ENCODE data around the gene PRKAA1. TPM values are rescaled to one million over a fixed set of nuclear protein-coding genes. Genes with fewer than 3 reads are reported as not detected.
A peak's percentile ranks its signal among the peaks of the same experiment; 100 is the strongest.

The PRKAA1 gene
- polyA plus RNA-seq, 2 of the 4 experiments (the other 2 are of a cell fraction), result 51.5 to 107 TPM

DNA sequence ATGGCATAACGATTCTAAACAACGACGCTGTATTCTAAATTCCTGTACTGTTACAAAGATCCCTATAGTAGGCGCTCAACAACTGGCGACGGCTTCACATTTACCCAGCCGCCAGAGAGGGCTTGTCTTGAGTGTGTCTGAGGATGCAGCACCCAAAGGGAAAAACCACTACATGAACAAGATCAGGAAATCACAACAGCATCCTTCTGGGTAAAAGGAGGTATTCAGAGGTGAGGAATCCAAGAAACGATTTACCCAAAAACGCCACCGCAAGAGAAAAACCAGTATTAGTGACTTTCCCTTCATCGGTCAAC lies 43.1 kb downstream of the PRKAA1 start:
- Histone ChIP-seq H3K4me1 (peaks cover 13% of the 10 kb centered on the region), H3K9me3 (no peaks in the 10 kb centered on the region), H3K27ac (peak overlapping the region; percentile 77 to 94), H3K4me3 (peak overlapping the region; percentile 68), H3K4me2 (peak overlapping the region; percentile 82)
- POLR2A ChIA-PET, result no interaction called here
- DNase-seq (ENCODE audit: low read depth in 1 of 2, low spot score in 1 of 2), result peak; percentile 84 to 87
- FAIRE-seq, result peak; percentile 79
- 1% methylated on average over 11 of the region's 11 CpGs for WGBS (ENCODE audit: missing lambda C conversion rate)
- CTCF ChIA-PET, result interaction anchor here (0.7 to 1.7 kb wide), 7 partner anchors 16 to 219 kb away, joined by 3 to 5 read pairs (median 3); no protein-coding TSS in a partner anchor
- TF ChIP-seq, protein P1, sequence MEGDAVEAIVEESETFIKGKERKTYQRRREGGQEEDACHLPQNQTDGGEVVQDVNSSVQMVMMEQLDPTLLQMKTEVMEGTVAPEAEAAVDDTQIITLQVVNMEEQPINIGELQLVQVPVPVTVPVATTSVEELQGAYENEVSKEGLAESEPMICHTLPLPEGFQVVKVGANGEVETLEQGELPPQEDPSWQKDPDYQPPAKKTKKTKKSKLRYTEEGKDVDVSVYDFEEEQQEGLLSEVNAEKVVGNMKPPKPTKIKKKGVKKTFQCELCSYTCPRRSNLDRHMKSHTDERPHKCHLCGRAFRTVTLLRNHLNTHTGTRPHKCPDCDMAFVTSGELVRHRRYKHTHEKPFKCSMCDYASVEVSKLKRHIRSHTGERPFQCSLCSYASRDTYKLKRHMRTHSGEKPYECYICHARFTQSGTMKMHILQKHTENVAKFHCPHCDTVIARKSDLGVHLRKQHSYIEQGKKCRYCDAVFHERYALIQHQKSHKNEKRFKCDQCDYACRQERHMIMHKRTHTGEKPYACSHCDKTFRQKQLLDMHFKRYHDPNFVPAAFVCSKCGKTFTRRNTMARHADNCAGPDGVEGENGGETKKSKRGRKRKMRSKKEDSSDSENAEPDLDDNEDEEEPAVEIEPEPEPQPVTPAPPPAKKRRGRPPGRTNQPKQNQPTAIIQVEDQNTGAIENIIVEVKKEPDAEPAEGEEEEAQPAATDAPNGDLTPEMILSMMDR (IDR thresholded peaks at IDR 0.05), result peak; percentile 77
- TF ChIP-seq HOXB13 (CRISPR knock-in tag; IDR thresholded peaks at IDR 0.05; ENCODE audit: low read depth) (no peak), RAD21 (conservative IDR thresholded peaks at IDR 0.05 in 1 of 2, IDR thresholded peaks at IDR 0.05 in 1 of 2) (peak; percentile 68 to 69), BCL3 (IDR thresholded peaks at IDR 0.05) (0 out of 3 replicates have a peak, but pooled peaks have one; percentile 27), SMC3 (IDR thresholded peaks at IDR 0.05) (peak; percentile 43; the same call in 2 of the 3 replicates)
- ATAC-seq, result peak; percentile 88 to 92

GRCh38 chr5:40754381-40755092 lies 43.6 kb downstream of the PRKAA1 start:
- no peaks in the 10 kb centered on the region for H3K9me3 ChIP-seq
- peak overlapping the region; percentile 82 for H3K4me2 ChIP-seq
- peak overlapping the region; percentile 77 to 94; a peak in 4 of 6 replicates for H3K27ac ChIP-seq
- peak overlapping the region; percentile 68 for H3K4me3 ChIP-seq
- ATAC-seq (peak; percentile 0 to 2; a peak in 2 of 6 replicates), DNase-seq (ENCODE audit: low read depth in 1 of 2, low spot score in 1 of 2) (no peak), FAIRE-seq (no peak)
- ChIA-PET POLR2A (no interaction called here), CTCF (interaction anchor here (0.5 to 1.7 kb wide), 7 partner anchors 16 to 220 kb away, joined by 3 to 5 read pairs (median 3); no protein-coding TSS in a partner anchor)
- TF ChIP-seq JUNB (IDR thresholded peaks at IDR 0.05), result no peak
- TF ChIP-seq CBX2 (IDR thresholded peaks at IDR 0.05; ENCODE audit: borderline replicate concordance, low read depth), result no peak
- TF ChIP-seq, protein P2, sequence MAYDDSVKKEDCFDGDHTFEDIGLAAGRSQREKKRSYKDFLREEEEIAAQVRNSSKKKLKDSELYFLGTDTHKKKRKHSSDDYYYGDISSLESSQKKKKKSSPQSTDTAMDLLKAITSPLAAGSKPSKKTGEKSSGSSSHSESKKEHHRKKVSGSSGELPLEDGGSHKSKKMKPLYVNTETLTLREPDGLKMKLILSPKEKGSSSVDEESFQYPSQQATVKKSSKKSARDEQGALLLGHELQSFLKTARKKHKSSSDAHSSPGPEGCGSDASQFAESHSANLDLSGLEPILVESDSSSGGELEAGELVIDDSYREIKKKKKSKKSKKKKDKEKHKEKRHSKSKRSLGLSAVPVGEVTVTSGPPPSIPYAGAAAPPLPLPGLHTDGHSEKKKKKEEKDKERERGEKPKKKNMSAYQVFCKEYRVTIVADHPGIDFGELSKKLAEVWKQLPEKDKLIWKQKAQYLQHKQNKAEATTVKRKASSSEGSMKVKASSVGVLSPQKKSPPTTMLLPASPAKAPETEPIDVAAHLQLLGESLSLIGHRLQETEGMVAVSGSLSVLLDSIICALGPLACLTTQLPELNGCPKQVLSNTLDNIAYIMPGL (CRISPR knock-in tag; IDR thresholded peaks at IDR 0.05; ENCODE audit: borderline replicate concordance), result no peak
- TF ChIP-seq, protein P3, sequence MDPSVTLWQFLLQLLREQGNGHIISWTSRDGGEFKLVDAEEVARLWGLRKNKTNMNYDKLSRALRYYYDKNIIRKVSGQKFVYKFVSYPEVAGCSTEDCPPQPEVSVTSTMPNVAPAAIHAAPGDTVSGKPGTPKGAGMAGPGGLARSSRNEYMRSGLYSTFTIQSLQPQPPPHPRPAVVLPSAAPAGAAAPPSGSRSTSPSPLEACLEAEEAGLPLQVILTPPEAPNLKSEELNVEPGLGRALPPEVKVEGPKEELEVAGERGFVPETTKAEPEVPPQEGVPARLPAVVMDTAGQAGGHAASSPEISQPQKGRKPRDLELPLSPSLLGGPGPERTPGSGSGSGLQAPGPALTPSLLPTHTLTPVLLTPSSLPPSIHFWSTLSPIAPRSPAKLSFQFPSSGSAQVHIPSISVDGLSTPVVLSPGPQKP (IDR thresholded peaks at IDR 0.05; ENCODE audit: low read depth, low read length), result no peak
- no peak for TF ChIP-seq NFE2L2 (conservative IDR thresholded peaks at IDR 0.05; ENCODE audit: low read length)
- no peak for TF ChIP-seq KDM5A (IDR thresholded peaks at IDR 0.05)
- TF ChIP-seq SMC3 (IDR thresholded peaks at IDR 0.05), result no peak
- TF ChIP-seq, protein P4, sequence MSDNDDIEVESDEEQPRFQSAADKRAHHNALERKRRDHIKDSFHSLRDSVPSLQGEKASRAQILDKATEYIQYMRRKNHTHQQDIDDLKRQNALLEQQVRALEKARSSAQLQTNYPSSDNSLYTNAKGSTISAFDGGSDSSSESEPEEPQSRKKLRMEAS (IDR thresholded peaks at IDR 0.05), result no peak
- TF ChIP-seq ZNF302 (CRISPR knock-in tag; IDR thresholded peaks at IDR 0.05), result no peak
- TF ChIP-seq ATOH8 (CRISPR knock-in tag; IDR thresholded peaks at IDR 0.05; ENCODE audit: low read depth), result no peak
- TF ChIP-seq, protein P5, sequence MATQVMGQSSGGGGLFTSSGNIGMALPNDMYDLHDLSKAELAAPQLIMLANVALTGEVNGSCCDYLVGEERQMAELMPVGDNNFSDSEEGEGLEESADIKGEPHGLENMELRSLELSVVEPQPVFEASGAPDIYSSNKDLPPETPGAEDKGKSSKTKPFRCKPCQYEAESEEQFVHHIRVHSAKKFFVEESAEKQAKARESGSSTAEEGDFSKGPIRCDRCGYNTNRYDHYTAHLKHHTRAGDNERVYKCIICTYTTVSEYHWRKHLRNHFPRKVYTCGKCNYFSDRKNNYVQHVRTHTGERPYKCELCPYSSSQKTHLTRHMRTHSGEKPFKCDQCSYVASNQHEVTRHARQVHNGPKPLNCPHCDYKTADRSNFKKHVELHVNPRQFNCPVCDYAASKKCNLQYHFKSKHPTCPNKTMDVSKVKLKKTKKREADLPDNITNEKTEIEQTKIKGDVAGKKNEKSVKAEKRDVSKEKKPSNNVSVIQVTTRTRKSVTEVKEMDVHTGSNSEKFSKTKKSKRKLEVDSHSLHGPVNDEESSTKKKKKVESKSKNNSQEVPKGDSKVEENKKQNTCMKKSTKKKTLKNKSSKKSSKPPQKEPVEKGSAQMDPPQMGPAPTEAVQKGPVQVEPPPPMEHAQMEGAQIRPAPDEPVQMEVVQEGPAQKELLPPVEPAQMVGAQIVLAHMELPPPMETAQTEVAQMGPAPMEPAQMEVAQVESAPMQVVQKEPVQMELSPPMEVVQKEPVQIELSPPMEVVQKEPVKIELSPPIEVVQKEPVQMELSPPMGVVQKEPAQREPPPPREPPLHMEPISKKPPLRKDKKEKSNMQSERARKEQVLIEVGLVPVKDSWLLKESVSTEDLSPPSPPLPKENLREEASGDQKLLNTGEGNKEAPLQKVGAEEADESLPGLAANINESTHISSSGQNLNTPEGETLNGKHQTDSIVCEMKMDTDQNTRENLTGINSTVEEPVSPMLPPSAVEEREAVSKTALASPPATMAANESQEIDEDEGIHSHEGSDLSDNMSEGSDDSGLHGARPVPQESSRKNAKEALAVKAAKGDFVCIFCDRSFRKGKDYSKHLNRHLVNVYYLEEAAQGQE (IDR thresholded peaks at IDR 0.05), result no peak
- WGBS (ENCODE audit: missing lambda C conversion rate), result 18% methylated on average over 6 of the region's 6 CpGs
- H3K4me1 ChIP-seq, result peaks cover 13% of the 10 kb centered on the region

Measured in A549 (cell line).